NB4 (cell line): ENCODE data around the gene ANKRD11.
"Not testable (repeated sequence)": the region's sequence is repeated elsewhere in the genome, so short reads cannot be mapped to it uniquely, and the experiment has no call there.

Experiments
- DNase-seq: peaks from one replicate; pipeline ENCODE4 v3.0.0; 2010; ENCODE audit warnings: low read depth
- H3K4me3 ChIP-seq: one replicate; pipeline ENCODE4 v1.5.1; 2011; ENCODE audit warnings: mild to moderate bottlenecking, low read depth, low read length, moderate library complexity
- CTCF ChIP-seq: IDR thresholded peaks from one replicate; pipeline ENCODE4 v1.5.1; 2012; ENCODE audit warnings: low read depth, low read length
- MAX ChIP-seq: IDR thresholded peaks from 2 replicates; pipeline ENCODE4 v1.6.1; 2011; ENCODE audit warnings: low read depth, low read length
- MYC ChIP-seq: IDR thresholded peaks from 2 replicates; pipeline ENCODE4 v1.6.1; 2011; ENCODE audit warnings: low read depth, low read length
- POLR2A ChIP-seq: IDR thresholded peaks from 2 replicates; pipeline ENCODE4 v1.6.1; 2011; ENCODE audit warnings: mild to moderate bottlenecking; ENCODE audit not compliant: insufficient read length; ENCODE audit errors: extremely low read depth

The ANKRD11 gene

GRCh38 chr16:89335803-89336485 is 154.4 kb downstream of the ANKRD11 start:
- no peak for DNase-seq

GRCh38 chr16:89334988-89335802 is 155.2 kb downstream of the ANKRD11 start:
- TF ChIP-seq MYC (no peak), CTCF (no peak), MAX (no peak)
- no peak overlapping the region for H3K4me3 ChIP-seq
- DNase-seq, result no peak

More at GRCh38 chr16:89335803-89336485, 154.4 kb downstream of the ANKRD11 start:
- no peak overlapping the region for H3K4me3 ChIP-seq
- TF ChIP-seq CTCF (no peak), MAX (no peak), POLR2A (no peak), MYC (no peak)

- TF ChIP-seq MAX (no peak), CTCF (no peak), MYC (no peak), POLR2A (no peak)
Observed at GRCh38 chr16:89334461-89334860, 155.9 kb downstream of the ANKRD11 start.

GRCh38 chr16:89334050-89334449 is 156.3 kb downstream of the ANKRD11 start:
- H3K4me3 ChIP-seq, result no peak overlapping the region
- DNase-seq, result no peak
- TF ChIP-seq CTCF (no peak), POLR2A (no peak), MYC (no peak), MAX (no peak)

More at GRCh38 chr16:89334461-89334860, 155.9 kb downstream of the ANKRD11 start:
- H3K4me3 ChIP-seq, result no peak overlapping the region
- DNase-seq, result no peak

- TF ChIP-seq CTCF, result peak; percentile 39
- not testable (repeated sequence) for H3K4me3 ChIP-seq
- peak; percentile 76 for DNase-seq
Observed at GRCh38 chr16:89333401-89334001, 156.9 kb downstream of the ANKRD11 start.
